Ovary (tissue), 9 donors: ENCODE results near the gene COX14. TPM values are rescaled to one million over a fixed set of nuclear protein-coding genes. Genes with fewer than 3 reads are reported as not detected.

Source experiments
- DNase-seq, 5 donors: peaks; one replicate each; pipeline ENCODE4 v3.0.0-alpha.2; 2019 to 2020
- H3K27ac ChIP-seq, 2 donors: fragments of 200-600 bp; one replicate each; pipeline versions ENCODE4 v1.5.1 to v1.8.0; 2019 to 2022
- H3K27me3 ChIP-seq: fragments of 200-600 bp; one replicate; pipeline ENCODE4 v1.8.0; 2022
- H3K36me3 ChIP-seq: fragments of 200-600 bp; sonication (generic); one replicate; pipeline ENCODE4 v1.5.1; 2019
- H3K4me1 ChIP-seq: one replicate; pipeline ENCODE4 v1.8.1; 2013; ENCODE audit warnings: mild to moderate bottlenecking, moderate library complexity; ENCODE audit not compliant: insufficient read depth
- H3K4me3 ChIP-seq: fragments of 200-600 bp; sonication (generic); one replicate; pipeline ENCODE4 v1.5.1; 2017
- H3K9me3 ChIP-seq, 2 donors: fragments of 200-600 bp in 1 of 2; sonication (generic) in 1 of 2; one replicate each; pipeline versions ENCODE4 v1.5.1 to v1.8.1; 2013 to 2019; ENCODE audit warnings: mild to moderate bottlenecking in 1 of 2, moderate library complexity in 1 of 2
- CTCF ChIP-seq, 3 donors: fragments of 450-650 bp in 2 of 3; fragments of 200-600 bp in 1 of 3; IDR thresholded peaks; one replicate each; pipeline versions ENCODE4 v1.5.1 to v1.8.0; 2016 to 2022; ENCODE audit warnings: antibody characterized with exemption in 3 of 3, mild to moderate bottlenecking in 1 of 3
- EP300 ChIP-seq: sonication (generic); formaldehyde crosslinking; IDR thresholded peaks from one replicate; pipeline ENCODE4 v1.6.1; 2017; ENCODE audit warnings: antibody characterized with exemption
- POLR2A ChIP-seq: fragments of 450-650 bp; IDR thresholded peaks from one replicate; pipeline ENCODE4 v1.6.1; 2017; ENCODE audit warnings: antibody characterized with exemption, mild to moderate bottlenecking, moderate library complexity
- WGBS, 3 donors: extraction: QIAGEN DNeasy Blood & Tissue Kit in 1 of 3; methylation state at CpG; one replicate each; pipeline versions ENCODE4 v1.1.5 to v1.1.7; 2013 to 2017; 5-methylcytosine and 5-hydroxymethylcytosine counted together
- intact Hi-C, 4 donors: fragments of 100-400 bp; cut with DNase I; formaldehyde crosslinking; loops; one replicate each; pipeline versions ENCODE4 v1.11.0 to v1.15.1; 2022 to 2023
- polyA plus RNA-seq, 2 donors: library from polyadenylated mRNA; stranded (reverse); fragments of 200-250 nt in 1 of 2; fragments of 350-450 nt in 1 of 2; fragmentation: Illumina TruSeq in 1 of 2; extraction: RNeasy Lipid Tissue Mini Kit (QIAGEN cat#74804) in 1 of 2; gene quantifications; one replicate each; pipeline ENCODE4 v1.2.3, GENCODE V29; 2013 to 2014
- total RNA-seq, 7 donors: library from RNA; depleted of rRNA in 2 of 7; stranded (reverse); fragments of >200 nt in 2 of 7; fragmentation: NEBNext Ultra II Directional in 3 of 7; extraction: Animal tissue kit (Norgen Biotek cat#: 25700) in 3 of 7; gene quantifications; one replicate each; pipeline versions ENCODE4 v1.1.0 to v1.2.4, GENCODE V29; 2016 to 2023
- donor health status: DM: no; HTN: no; CAD: no; lungs with moderate emphysema.
- donor health status: DM: no; HTN: no; CAD: no.
- donor health status: Bipolar disorder and iron deficiency.
- donor health status: DM: yes; HTN: yes; CAD: no.
- donor health status: DM: no; HTN: no; CAD: no.
- donor health status: DM: yes; HTN: yes; CAD: no.

Gene COX14
- total and polyA plus RNA-seq, 9 donors = 37.5 to 85.4 (median 46.4) TPM

DNA sequence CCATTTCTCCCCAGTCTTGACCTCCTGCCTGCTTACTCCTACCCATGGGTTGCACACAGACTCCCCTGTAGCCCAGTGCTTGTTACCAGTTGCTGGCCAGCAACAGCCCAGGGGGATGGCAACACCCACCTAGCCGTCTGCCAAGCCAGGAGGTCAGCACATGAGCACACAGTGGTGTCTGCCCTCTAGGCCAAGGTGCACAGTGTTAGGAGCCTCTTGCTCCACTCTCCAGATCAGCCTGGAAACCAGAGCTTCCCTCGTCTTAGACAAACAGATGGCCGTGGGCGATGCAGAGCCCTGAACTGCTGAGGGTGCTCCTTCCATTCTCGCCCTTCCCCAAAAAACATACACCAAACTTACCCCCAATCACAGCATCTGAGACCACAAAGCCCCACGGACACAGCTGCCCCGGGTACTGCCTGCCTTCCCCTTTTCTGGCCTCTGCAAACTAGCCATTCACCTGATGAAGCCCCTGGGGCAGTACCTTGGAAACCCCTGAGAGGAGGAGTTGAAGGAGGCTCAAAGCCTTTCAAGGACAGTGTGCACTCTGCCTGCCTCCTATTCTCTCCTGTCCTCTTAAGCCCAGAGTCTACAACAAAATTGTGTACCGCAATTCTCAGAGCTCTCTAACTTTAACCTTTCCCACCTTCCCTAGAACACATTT is 9.3 kb upstream of the COX14 start:
- Histone ChIP-seq H3K9me3 (no peaks in the 10 kb centered on the region), H3K36me3 (peaks cover 2% of the 10 kb centered on the region), H3K4me1 (peaks cover 15% of the 10 kb centered on the region), H3K4me3 (no peak overlapping the region), H3K27me3 (no peaks in the 10 kb centered on the region), H3K27ac (peak overlapping the region in 1 of 2 donors; percentile 27)
- TF ChIP-seq POLR2A (no peak), EP300 (no peak), CTCF (IDR thresholded peaks at IDR 0.05) (no peak)
- WGBS, 3 donors = 46 to 65% (median 60%) methylated on average over 8 of the region's 8 CpGs
- no peak for DNase-seq
- intact Hi-C loops = no loop called here

DNA sequence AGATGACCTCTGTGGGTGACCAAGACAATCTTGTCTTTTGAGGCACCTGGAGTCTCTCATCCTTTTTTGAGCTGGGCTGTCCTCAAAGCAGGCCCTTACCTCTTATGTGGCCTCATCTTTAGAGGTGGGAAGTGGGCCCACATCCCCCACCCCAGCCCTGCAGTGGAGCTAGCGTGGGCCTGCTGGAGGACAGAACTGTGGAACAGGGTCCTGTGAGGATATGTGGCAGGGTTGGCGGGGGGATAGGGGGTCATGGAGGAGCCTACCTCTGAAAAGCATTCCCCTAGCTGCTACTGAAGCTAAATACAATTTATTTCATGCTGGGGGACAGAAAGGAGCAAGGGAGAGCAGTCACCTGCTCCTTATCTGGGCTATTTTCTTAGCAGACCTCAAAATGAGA is 8.7 kb upstream of the COX14 start:
- intact Hi-C loops = no loop called here
- H3K4me3 ChIP-seq = no peak overlapping the region
- no peak for DNase-seq
- 90 to 100% (median 94%) methylated on average over 2 of the region's 2 CpGs for WGBS, 3 donors
- H3K36me3 ChIP-seq = peaks cover 2% of the 10 kb centered on the region
- TF ChIP-seq POLR2A (no peak), EP300 (no peak), CTCF (IDR thresholded peaks at IDR 0.05) (no peak)
- H3K27ac ChIP-seq = peak overlapping the region in 1 of 2 donors; percentile 27
- H3K27me3 ChIP-seq = no peaks in the 10 kb centered on the region
- H3K9me3 ChIP-seq = no peaks in the 10 kb centered on the region
- peaks cover 15% of the 10 kb centered on the region for H3K4me1 ChIP-seq

DNA sequence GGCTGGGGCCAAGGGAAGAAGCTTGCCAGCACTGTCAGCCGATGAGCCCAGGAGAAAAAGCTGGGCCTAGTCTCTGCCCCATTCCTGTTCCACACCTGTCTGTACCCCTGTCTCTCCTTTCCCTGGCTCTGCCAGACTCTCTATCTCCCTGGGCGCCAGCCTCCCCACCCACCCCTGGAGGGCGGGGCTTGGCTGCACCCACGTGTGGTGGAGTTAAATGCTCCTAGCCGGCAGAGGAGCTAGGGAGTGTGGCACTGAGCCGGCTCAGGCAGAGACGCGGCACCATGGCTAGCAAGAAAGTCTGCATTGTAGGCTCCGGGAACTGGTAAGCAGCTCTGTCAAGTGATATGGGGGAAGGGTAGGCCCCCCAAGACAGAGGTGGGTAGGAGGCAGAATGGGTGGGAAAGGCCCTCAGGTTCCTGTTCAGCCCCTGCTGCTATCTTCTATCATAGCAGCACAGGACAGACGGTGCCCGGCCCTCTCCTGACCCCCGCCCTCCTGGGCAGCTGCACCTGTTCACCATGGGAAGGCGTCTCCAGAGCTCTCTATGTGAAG is 8.2 kb upstream of the COX14 start, which contains the start of gene GPD1:
Gene GPD1, plus strand, starts transcription at position 242 of the 555 bp plus-strand sequence. Its CDS starts 43 bp downstream, at position 285.
- peak; percentile 68 to 79 (median 72) for DNase-seq
- Histone ChIP-seq H3K27ac (peak within 1 kb of the TSS in 1 of 2 donors; percentile 27), H3K4me3 (no peak within 1 kb of the TSS), H3K36me3 (peaks cover 2% of the 10 kb centered on the region), H3K9me3 (no peaks in the 10 kb centered on the region), H3K4me1 (peaks cover 15% of the 10 kb centered on the region), H3K27me3 (no peaks in the 10 kb centered on the region)
- intact Hi-C loops = no loop called here
- TF ChIP-seq POLR2A (no peak), EP300 (no peak), CTCF (IDR thresholded peaks at IDR 0.05) (no peak)
- WGBS, 3 donors = 14 to 18% (median 15%) methylated on average over 13 of the region's 13 CpGs

- intact Hi-C loops = no loop called here
- DNase-seq = no peak
- H3K36me3 ChIP-seq = no peaks in the 10 kb centered on the region
- no peaks in the 10 kb centered on the region for H3K27me3 ChIP-seq
- H3K9me3 ChIP-seq = no peaks in the 10 kb centered on the region
- peaks cover 15% of the 10 kb centered on the region for H3K4me1 ChIP-seq
- no peak overlapping the region for H3K27ac ChIP-seq
- WGBS, 3 donors = 73 to 87% (median 81%) methylated on average over 13 to 14 of the region's 14 CpGs
- no peak overlapping the region for H3K4me3 ChIP-seq
- no peak for TF ChIP-seq CTCF (IDR thresholded peaks at IDR 0.05)
- TF ChIP-seq EP300 = no peak
- TF ChIP-seq POLR2A = no peak
These were observed 7.3 kb upstream of the COX14 start for GRCh38 chr12:50104417-50105366.
